T follicular helper cell (primary cell): Measurements from ENCODE around the gene RELA.
"Not testable (repeated sequence)": the region's sequence is repeated elsewhere in the genome, so short reads cannot be mapped to it uniquely, and the experiment has no call there.

Experiments used
- DNase-seq: peaks from one replicate; pipeline ENCODE4 v3.0.0-alpha.2; 2020; ENCODE audit warnings: low read depth
- total RNA-seq, 2 experiments: gene quantifications; one replicate each; lab custom pipeline; 2026; lab: John Stamatoyannopoulos, UW

The RELA gene
- total RNA-seq: 99.6 to 146 reads per million in 2 experiments

DNA sequence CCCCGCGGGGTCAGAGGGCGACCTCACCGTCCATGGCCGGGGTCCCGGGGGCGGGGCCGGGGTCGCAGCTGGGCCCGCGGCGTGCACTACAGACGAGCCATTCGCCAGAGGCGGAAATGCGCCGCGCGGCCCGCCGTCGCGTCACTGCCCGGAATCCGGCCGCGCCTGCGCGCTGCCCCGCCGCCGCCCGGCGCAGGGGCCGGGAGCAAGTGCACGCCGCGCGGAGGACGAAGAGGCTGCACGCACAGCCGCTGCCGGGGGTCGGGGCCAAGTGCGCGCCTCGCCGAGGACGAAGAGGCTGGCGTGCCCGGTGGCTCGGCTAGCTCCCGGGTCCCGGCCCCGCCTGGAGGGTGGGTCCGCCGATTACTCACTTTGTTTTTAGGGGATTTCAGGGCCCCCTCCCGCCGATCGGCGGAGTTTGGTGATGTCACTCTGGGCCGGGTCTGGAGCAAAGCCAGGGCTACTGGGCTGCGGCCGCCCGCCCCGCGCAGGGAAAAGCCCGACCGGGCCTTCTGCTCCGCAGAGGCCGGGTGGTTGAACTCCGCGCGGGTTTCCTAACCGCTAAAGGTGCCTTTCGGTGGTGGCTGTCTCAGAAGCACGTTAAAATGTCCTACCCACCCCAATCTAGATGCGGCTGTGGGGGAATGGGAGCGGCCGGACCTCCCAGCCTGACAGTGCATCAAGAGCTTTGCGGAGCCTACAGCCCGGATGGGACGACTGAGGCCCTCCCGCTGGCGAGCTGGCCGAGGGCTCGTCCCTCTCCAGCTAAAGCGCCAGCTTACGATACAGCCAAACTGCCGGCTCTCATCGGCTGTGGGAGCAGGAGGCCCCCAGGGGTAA lies at the start of gene RELA:
TSS of gene RELA (minus strand) at position 118 of the 840 bp plus-strand sequence. CDS start at position 34, 84 bp downstream.
- DNase-seq: peak; percentile 82

DNA sequence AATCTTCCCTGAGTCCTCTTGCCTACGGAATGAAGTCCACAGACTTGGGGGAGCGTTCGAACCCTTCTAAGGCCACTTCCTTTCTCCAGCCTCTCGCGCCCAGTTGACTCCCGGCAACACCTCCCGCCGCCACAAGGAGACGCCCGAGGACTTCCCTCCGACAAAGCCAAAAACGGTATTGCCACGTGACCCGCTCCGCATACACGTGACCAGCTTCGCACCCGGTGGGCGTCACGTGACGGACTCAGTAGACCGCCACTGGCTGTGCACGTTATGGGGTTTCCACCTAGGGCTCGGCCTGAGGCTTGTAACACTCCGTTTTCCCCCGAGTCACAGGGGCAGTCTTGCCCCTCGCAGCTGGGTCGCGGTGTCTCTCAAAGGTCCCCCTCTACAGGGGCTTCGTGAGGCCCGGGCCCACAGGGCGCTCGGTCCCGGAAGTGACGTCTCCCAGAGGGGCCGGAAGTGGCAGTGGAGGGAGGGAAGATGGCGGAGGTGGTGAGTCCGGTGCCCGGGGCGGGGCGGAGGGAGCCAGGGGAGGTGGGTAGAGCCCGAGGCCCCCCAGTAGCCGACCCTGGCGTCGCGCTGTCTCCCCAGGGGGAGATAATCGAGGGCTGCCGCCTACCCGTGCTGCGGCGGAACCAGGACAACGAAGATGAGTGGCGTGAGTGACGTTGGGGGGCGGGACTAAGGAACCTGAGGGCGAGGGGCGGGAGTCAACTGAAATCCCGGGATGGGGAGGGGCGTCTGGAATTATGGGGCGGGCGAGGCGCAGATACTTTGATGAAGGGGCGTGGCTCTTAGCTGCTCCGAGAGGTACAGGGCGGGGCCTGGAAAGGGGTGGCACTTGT lies 49.3 kb upstream of the RELA start, which contains the start of gene KAT5:
TSS of gene KAT5 (plus strand) at position 468 of the 848 bp plus-strand sequence. CDS start at position 484, 16 bp downstream.
- DNase-seq: peak; percentile 97

- DNase-seq: no peak
These were observed 47.7 kb upstream of the RELA start for GRCh38 chr11:65710421-65710820.

DNA sequence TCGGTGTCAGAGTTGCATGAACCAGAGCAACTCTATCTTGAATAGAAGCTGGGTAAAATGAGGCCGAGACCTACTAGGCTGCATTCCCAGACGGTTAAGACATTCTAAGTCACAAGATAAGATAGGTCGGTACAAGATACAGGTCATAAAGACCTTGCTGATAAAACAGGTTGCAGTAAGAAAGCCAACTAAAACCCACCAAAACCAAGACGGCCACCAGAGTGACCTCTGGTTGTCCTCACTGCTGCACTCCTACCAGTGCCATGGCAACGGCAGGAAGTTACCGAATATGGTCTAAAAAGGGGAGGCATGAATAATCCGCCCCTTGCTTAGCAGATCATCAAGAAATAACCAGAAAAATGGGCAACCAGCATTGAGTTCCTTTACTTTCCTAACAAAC lies 46.9 kb upstream of the RELA start:
- no peak for DNase-seq

- no peak for DNase-seq
These were observed 45.7 kb upstream of the RELA start for GRCh38 chr11:65708451-65708850.

DNA sequence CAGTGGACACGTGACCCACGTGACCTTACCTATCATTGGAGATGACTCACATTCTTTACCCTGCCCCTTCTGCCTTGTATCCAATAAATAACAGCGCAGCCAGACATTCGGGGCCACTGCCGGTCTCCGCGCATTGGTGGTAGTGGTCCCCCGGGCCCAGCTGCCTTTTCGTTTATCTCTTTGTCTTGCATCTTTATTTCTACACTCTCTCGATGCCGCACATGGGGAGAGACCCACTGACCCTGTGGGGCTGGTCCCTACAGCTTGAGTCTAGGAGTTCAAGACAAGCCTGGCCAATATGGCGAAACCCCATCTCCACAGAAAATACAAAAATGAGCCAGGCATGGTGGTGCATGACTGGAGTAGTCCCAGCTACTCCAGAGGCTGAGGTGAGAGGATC lies 44.3 kb upstream of the RELA start:
- DNase-seq: not testable (repeated sequence)

DNA sequence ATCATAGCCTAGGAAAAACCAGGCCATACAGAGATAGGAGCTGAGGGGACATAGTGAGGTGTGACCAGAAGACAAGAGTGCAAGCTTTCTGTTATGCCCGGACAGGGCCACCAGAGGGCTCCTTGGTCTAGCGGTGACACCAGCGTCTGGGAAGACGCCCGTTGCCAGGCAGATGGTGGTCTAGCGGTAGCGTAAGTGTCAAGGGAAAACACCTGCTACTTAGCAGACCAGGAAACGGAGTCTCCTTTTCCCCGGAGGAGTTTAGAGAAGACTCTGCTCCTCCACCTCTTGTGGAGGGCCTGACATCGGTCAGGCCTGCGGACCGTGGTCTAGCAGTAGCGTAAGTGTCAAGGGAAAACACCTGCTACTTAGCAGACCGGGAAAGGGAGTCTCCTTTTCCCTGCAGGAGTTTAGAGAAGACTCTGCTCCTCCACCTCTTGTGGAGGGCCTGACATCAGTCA lies 43.6 kb upstream of the RELA start:
- peak; percentile 61 for DNase-seq

DNA sequence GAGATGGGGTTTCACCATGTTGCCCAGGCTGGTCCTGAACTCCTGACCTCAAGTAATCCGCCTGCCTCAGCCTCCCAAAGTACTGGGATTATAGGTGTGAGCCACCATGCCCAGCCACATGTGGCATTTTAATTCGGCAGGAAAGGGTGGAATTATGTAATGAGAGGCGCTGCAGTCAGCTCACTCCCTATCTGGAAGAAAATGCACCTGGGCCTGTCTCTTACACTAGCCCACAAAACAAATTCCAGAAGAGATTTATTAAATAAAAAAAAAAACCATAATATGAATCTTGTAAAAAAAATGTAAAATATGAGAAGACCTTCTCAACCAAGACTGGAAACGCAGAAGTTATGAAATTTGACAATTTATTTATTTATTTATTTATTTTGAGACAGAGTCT lies 41.1 kb upstream of the RELA start:
- no peak for DNase-seq

DNA sequence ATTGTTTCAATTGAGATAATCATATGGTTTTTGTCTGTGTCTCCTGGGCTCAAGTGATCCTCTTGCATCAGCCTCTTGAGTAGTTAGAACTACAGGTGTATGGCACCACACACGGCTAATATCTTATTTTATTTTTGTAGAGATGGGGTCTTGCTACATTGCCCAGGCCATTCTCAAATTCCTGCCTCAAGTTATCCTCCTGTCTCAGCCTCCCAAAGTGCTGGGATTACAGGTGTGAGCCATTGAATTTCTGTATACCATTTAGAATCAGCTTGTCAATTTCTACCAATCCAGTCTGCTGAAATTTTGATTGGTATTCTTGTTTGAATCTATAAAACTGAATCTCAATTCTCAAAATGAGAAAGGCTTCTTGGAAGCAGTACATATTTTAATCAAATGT lies 39.0 kb upstream of the RELA start:
- no peak for DNase-seq

DNA sequence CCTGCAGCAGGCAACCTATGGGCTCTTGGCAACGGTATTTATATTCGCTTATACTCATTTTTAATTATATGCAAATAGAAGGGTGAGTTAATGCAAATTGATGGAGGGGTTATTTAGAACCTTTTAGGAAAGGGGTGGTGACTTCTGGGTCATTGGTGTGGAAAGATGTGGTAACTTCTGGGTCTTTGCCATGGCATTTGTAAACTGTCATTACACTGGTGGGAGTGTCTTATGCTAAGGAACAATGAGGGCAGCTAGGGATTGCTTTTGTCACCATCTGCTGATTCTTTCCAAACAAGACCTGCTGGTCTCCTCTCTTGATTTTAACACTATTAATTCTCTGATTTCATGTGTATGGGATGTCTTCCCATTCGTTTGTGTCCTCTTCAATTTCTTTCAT lies 37.7 kb upstream of the RELA start:
- DNase-seq: no peak

GRCh38 chr11:65699306-65699705 lies 36.6 kb upstream of the RELA start:
- DNase-seq: no peak

DNA sequence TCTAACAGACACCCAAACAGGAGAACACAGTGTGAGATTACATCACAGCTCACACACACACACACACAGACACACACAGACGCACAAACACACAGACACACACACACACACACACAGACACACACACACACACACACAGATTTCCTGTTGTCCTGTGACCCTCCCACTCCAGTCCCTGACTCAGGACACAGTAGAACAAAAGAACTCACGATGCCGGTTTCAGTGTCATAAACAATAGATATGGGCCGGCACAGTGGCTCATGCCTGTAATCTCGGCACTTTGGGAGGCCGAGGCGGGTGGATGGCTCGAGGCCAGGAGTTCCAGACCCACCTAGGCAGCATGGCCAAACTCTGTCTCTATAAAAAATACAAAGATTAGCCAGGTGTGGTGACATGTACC lies 35.5 kb upstream of the RELA start:
- DNase-seq: no peak

DNA sequence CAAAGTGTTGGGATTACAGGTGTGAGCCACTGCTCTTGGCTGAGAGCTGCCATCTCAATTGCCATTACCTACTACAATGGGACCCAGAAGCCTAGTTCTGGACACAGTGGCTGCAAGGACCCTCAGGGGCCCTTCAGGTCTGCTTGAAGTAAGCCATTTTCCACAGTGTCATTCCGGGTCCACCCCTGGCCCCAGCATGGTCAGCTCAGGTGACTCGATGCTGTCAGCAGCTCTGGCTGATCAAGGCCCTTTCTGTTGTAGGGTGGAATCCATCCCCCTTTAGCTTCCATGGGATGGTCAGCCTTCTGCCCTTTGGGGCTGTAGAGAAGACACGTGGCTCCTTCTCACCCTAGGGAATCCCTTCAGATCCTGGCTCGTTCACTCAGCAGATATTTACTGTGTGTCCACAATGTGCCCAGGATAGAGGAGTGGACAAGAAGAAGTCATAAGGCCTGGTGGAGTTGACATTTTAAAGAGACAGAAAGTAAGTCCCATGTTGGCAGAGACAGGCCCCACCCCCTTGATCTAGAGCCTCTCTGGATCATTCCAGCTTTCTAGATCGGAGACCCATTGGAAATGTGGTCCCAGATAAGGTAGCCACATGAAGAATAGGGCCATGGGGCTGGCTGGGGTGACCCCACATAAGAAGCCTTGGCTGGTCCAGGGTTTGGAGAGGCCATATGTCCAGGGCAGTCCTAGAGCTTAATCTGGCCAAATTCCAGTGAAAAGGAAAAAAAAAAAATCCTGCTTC lies 34.3 kb upstream of the RELA start:
- no peak for DNase-seq

DNA sequence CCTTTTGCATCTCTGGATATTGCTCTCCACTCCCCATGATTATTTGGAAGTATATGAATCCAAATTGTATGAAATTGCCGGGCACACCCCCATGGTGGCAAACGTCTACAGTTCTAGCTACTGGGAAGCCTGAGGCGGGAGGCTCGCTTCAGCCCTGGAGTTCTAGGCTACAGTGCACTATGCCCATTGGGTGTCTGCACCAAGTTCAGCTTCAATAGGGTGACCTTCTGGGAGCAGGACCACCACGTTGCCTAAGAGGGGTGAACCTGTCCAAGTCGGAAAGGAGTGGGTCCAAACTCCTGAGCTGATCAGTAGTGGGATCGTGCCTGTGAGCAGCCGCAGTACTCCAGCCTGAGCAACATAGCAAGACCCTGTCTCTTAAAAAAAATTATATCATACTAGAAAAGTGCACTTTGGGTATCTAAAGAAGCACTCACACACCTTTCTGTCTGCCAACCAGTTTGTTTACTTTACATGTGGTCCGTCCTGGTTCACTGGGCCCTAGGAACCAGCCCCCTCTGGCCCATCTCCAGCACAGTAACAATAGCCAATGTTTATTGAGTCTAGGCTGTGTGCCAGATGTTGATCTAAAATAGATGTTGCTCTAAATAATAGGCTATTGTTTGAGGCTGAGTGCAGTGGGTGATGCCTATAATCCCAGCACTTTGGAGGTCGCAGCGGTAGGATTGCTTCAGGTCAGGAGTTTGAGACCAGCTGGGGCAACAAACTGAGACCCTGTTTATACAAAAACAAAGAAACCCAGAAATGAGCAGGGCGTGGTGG lies 32.9 kb upstream of the RELA start:
- DNase-seq: no peak

DNA sequence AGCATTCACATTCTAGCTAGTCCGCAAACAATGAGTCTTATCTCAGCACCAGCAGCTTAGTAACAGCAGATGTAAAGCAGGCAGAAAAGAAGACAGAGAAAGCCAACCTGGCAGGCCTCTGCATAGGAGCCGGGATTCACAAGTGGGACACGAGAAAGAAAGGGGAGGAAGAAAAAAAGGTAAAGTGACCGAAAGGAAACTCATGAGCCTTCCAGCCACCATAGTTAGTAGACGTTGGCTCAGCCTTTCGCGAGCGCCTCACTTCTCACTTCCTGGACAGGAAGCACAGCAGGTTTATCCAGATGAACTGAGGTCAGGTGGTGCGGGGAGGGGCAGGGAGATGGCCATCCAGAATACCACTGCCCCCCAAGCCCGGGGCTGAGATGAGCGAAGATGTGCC lies 29.7 kb upstream of the RELA start:
- DNase-seq: no peak

DNA sequence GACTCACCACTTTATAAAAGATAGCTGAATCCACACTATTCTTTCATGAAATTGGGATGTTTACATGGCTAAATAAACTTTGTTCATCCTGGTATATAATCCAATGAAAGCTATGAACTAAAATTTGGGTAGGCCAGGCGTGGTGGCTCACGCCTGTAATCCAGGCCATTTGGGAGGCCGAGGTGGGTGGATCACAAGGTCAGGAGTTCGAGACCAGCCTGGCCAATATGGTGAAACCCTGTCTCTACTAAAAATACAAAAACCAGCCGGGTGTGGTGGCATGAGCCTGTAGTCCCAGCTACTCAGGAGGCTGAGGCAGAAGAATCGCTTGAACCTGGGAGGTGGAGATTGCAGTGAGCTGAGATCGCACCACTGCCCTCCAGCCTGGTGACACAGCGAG lies 29.1 kb upstream of the RELA start:
- not testable (repeated sequence) for DNase-seq

GRCh38 chr11:65685981-65686380 lies 23.3 kb upstream of the RELA start:
- DNase-seq: no peak

DNA sequence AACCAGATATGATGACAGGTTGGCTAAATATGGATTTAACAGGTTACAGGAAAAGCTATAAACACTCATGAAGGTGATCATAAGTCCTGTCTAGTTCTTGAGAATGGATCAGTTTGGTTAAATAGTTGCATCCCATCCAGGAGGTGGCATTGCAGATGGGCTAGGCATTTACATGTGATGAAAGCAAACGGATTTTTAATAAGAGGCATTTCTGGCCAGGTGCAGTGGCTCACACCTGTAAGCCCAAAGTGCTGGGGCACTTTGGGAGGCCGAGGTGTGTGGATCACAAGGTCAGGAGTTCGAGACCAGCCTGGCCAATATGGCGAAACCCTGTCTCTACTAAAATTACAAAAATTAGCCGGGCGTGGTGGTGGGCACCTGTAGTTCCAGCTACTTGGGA lies 20.8 kb upstream of the RELA start:
- DNase-seq: not testable (repeated sequence)

- DNase-seq: no peak
These were observed 17.6 kb upstream of the RELA start for GRCh38 chr11:65680192-65680743.

- no peak for DNase-seq
These were observed 10.3 kb upstream of the RELA start for GRCh38 chr11:65672982-65673381.
